Erythroblast (primary cell): ENCODE measurements around the gene TRPV4.

Experiments used
- DNase-seq, 2 experiments: peaks; one replicate each; lab custom pipeline; 2025; lab: John Stamatoyannopoulos, UW
- GATA1 ChIP-seq: IDR thresholded peaks from 2 replicates; pipeline ENCODE4 v1.6.1; 2011; ENCODE audit warnings: low read depth, mild to moderate bottlenecking, control low read depth, low read length, moderate library complexity
- POLR2A ChIP-seq: IDR thresholded peaks from 2 replicates; pipeline ENCODE4 v1.6.1; 2011; ENCODE audit warnings: mild to moderate bottlenecking, low read length

Gene TRPV4

DNA sequence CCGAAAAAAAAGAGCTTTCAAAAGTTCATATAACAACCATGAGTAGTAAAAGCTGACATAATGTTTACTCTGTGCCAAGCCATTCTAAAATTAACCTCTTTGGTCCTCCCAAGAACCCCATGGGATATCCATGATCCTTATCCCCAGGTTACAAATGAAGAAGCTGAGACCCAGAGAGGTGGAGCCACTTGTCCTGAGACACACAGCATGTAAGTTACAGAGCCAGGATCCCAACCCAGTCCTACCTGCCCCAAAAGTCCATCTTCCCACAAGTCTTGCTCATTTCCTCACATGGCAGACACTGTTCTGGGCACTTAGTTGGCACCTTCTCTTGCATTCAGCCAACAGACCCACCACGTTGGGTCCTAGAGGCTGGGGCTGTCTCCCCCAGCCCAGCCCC lies 37.1 kb downstream of the TRPV4 start:
- TF ChIP-seq POLR2A (no peak), GATA1 (no peak)
- no peak for DNase-seq

DNA sequence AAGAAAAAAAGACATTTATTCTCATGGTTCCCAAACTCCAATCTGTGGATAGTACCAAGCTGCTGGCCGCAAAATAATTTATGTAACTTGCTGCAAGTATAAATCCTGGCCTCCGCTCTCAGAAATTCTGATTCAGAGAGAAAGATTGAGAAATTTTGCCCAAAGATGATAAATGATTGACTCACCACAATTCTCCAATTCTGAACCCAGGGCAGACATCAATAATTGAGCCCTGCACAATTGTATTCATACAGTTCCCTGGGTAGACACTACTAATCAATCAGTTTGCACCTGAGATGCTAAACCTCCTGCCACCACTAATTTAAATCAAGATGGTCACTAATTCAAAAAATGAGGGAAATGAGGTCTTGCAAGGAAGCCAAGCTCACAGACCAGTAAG lies 38.2 kb downstream of the TRPV4 start:
- no peak for TF ChIP-seq POLR2A
- no peak for TF ChIP-seq GATA1
- DNase-seq, result no peak

DNA sequence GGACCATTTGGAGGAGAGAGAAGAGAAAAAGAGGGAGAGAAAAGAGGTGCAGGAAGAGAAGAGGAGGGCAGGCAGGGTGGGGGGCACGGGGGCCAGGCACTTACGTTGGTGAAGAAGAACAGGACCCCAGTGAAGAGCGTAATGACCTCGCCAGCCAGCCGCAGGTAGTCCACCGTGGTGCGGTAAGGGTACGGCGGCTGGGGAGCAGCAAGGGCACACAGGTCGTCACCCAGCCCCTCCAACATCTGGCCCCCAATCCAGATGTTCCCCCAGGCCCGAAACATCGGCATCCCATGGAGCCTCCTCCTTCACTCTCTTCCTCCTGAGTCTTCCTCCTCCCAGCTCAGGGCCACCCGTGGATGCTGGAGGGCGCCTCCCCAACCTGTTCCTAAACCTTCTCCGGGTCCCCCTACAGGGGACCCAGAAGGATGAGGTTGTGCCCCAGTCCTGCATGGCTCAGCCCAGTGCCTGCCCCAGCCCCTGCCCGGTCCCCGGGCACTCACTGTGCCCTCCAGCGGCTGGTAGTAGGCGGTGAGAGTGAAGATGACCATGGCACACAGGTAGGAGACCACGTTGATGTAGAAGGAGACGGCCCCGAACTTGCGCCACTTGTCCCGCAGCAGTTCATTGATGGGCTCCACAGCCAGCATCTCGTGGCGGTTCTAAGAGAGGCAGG lies 39.2 kb downstream of the TRPV4 start:
- no peak for TF ChIP-seq POLR2A
- no peak for TF ChIP-seq GATA1
- DNase-seq, result no peak

DNA sequence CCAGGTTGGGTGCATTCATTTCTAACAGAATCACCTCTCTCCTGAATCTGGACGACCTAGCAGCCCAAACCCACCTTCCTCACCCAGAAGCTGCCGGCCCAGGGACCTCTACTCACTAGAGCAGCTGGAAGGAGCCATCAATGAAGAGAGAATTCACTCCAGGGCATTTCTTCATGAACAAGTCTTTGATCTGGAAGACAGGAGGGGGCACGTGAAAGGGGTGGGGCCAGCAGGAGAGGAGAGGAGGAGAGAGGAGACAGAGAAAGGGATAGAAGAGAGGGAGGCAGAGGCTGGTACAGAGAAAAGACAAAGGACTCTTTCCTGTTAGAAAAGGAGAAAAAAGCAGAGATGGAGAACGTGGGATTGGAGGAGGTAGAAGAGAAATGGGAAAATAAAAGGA lies 39.8 kb downstream of the TRPV4 start:
- TF ChIP-seq POLR2A, result no peak
- TF ChIP-seq GATA1, result no peak
- DNase-seq, result no peak

DNA sequence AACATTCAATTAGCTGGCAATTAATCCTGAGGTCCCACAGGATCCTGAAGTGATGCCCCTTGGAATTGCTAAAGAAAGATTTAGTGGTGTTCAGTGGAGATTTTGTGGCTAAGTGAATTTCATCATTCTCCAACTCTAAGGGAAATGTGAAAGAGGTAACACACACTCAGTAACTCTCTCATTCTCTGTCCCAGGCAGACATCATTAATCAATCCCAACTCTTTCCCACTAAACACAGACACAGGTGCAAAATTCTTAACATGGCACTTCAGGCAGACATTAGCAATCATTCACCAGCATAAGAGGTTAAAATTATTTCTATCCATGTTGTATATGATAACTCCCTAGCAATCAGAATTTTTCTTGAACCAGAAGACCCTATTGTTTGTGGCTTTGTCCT lies 40.2 kb downstream of the TRPV4 start:
- TF ChIP-seq POLR2A, result no peak
- no peak for TF ChIP-seq GATA1
- no peak for DNase-seq

DNA sequence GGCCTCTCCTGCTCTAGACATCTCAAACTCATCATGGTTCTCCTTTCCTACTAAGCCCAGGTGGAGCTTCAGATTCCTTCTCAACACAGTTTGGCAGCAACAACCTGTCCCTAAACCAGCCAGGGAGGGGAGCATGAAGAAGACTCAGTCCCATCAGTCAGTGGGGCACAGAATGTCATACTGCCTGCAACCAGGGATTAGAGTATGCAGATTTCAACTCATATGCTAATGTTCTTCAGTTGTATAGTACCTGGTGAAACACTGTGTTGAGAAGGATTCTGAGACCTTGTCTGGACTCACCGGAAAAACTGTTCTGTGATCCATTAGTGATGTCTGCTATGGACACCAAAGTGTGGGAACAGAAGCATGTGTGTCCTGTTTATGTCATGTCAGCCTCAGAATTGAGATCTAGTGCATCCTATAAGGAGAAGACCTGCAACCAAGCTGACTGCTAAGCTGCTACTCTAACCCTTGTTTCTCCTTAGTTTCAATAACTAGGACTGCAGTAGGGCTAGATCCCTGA lies 43.6 kb downstream of the TRPV4 start:
- DNase-seq, result no peak

DNA sequence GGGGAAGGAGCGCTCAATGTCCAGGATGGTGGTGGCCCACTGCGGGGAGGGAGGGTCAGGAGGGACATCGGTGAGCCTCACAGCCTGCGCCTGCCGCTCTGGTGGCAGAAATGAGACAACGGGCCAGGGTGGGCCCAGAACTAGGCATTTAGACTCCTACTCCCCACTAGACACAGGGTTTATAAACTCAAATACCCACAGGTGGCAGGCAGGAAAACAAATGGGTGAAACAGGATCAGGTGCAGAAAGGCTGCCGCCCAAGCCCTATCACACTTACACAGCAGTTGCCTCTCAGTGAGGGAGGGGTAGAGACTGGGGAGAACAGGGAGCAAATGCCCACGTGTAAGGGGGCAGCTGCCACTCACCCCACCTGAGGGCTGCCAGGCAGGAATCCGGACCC lies 46.4 kb downstream of the TRPV4 start:
- no peak for DNase-seq
- TF ChIP-seq GATA1 (no peak), POLR2A (no peak)

More for the DNA sequence above, 43.6 kb downstream of the TRPV4 start:
- TF ChIP-seq GATA1 (no peak), POLR2A (no peak)

DNA sequence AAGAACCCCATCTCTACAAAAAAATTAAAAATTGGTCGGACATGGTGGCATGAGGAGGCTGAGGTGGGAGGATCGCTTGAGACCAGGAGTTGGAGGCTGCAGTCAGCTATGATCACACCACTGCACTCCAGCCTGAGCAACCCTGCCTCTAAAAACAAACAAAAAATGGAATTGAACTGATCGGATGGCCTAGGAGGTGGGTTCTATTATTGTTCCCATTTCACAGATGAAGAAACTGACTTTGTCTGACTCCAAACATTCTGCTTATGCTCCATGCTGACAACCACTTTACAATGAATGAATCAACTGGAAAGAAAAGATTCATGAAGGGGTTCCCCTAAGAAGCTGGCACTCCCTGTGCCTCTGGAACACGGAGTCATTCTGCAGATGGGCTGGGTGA lies 47.3 kb downstream of the TRPV4 start:
- DNase-seq, result no peak
- no peak for TF ChIP-seq POLR2A

DNA sequence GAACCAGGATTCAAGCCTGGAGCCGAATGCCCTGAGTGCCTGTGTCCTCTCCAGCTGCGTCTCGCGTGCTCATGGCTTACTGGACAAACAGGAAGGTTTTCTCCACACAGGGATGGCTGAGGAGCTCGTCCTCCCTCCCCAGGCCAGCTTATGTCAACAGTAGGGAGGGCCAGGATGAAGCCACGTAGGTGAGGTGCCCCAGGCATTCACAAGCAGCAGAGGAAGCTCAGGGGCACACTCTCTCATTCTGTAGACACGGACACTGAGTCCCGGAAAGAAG lies 49.3 kb downstream of the TRPV4 start:
- DNase-seq, result no peak
- TF ChIP-seq POLR2A (no peak), GATA1 (no peak)

DNA sequence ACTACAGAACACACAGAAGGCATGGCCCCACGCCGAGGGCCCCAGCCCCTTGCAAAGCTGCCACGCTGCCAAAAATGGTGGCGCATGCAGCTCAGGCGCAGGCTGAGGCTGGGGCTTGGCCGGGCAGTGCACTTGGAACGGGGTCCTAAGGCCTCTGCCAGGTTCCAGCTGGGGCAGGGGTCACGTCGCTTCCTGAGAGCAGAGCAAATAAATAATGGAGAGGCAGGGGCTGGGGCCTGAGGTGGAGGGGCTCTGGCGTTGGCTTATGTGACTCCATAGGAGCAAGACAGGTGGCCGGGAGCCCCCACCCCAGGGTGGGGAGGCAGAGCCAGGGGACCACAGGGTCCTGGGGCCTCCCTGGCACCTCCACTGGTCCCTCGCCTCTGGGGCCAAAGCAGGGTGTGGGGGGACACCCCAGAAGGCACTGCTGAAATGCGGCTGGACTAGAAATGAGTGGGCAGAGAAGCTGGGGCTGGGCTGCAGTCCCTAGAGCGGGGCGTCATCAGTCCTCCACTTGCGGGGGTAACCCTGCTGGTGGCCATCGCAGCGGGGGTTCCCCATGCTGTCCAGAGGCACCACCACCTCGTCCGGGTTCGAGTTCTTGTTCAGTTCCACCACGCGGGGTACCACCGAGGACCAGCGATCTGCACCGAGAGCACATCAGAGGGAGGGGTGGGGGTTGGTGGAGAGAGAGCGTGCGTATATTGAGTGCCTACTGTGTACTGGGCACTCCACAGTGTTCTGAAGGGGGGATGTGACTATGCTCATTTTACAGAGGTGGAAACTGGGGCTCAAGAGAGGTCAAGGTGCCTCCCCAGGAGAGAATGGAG lies 49.8 kb downstream of the TRPV4 start:
- TF ChIP-seq GATA1 (no peak), POLR2A (no peak)
- DNase-seq, result no peak

DNA sequence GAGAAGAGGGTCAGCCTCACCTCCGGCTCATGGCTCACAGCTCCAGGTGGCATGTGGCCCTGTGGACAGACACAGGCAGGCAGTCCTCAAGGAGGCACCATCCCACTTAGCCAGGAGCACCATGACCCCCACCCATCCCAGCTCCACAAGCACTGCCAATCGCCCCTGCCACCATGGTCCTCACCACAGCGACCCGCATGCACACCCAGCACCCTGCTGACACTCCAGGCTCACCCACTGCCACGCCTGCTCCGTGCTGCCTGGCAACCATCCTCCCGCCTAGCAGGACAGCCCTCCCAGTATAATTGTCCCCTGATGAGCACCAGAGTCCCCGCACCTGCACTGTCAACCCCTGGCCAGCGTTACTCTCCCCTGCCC lies 50.9 kb downstream of the TRPV4 start:
- TF ChIP-seq POLR2A (no peak), GATA1 (no peak)
- no peak for DNase-seq

DNA sequence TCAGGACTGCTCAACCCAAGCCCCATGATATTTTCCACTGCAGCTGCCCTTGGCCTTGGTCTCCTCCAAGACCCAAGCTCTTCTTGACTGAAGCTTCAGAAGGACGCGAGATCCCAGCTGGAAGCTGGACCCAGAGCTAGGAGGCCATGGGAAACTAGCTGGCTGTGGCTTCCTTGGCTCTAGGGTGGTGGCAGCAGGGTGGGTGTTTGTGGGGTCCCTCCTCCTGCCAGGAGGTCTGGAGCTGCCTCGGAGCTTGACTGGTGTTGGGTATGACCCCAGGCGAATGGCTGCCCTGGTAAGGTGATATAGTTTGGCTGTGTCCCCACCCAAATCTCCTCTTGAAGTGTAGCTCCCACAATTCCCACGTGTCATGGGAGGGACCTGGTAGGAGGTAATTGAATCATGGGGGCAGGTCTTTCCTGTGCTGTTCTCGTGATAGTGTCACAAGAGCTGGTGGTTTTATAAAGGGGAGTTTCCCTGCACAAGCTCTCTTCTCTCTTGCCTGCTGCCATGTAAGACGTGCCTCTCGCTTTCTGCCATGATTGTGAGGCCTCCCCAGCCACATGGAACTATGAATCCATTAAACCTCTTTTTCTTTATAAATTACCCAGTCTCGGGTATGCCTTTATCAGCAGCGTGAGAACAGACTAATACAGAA lies 51.4 kb downstream of the TRPV4 start:
- no peak for DNase-seq
- TF ChIP-seq POLR2A, result no peak
- no peak for TF ChIP-seq GATA1

DNA sequence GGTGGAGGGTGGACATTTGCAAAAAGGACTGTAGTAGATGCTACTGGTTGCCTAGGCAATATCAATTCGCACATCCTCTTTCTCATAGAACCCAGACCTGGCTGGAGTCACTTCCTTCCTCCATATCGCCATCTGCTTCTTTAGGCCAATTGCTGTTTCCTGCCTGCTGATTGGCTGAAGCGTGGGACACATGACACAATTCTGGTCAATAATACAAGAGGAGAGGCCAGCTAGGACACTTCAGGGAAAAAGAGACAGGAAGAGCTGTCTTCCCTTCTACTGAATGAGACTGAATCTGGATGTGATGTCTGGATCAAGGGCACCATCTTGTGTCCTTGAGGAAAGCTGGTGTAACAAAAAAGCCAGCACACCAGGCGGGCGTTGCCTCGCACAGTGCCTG lies 53.8 kb downstream of the TRPV4 start:
- peak; percentile 19 to 23 for DNase-seq
- TF ChIP-seq GATA1 (no peak), POLR2A (no peak)

DNA sequence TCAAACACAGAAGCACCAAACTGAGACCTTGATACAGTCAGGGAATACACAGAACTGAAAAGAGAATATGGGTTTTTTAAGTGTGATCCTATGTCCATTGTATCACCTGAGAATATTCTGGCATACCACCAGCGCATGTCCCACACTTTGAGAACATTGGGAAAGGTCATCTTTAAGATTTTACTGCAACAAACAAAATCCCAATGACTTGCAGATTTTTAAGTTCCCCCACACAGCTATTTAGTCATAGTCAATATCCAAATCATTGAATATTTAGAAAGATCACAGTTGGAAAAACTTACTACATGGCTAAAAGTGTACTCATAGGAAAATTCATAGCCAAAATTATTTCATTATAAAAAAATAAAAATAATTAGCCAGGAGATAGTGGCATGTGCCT lies 54.5 kb downstream of the TRPV4 start:
- no peak for DNase-seq
- TF ChIP-seq POLR2A (no peak), GATA1 (no peak)
